ENCODE measurements around the gene ARSI.

GRCh38 chr5:150347003-150347402 lies 44.3 kb upstream of the ARSI start:
- TF ChIP-seq, protein P1, sequence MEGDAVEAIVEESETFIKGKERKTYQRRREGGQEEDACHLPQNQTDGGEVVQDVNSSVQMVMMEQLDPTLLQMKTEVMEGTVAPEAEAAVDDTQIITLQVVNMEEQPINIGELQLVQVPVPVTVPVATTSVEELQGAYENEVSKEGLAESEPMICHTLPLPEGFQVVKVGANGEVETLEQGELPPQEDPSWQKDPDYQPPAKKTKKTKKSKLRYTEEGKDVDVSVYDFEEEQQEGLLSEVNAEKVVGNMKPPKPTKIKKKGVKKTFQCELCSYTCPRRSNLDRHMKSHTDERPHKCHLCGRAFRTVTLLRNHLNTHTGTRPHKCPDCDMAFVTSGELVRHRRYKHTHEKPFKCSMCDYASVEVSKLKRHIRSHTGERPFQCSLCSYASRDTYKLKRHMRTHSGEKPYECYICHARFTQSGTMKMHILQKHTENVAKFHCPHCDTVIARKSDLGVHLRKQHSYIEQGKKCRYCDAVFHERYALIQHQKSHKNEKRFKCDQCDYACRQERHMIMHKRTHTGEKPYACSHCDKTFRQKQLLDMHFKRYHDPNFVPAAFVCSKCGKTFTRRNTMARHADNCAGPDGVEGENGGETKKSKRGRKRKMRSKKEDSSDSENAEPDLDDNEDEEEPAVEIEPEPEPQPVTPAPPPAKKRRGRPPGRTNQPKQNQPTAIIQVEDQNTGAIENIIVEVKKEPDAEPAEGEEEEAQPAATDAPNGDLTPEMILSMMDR (IDR thresholded peaks at IDR 0.05): no peak
- TF ChIP-seq RAD21 (IDR thresholded peaks at IDR 0.05; ENCODE audit: low read length): no peak
